ENCODE results near the gene POLR1D.

The POLR1D gene

GRCh38 chr13:27638521-27638920 is 16.8 kb downstream of the POLR1D start:
- DNase-seq (ENCODE audit: low read depth in 3 of 3), result no peak

DNA sequence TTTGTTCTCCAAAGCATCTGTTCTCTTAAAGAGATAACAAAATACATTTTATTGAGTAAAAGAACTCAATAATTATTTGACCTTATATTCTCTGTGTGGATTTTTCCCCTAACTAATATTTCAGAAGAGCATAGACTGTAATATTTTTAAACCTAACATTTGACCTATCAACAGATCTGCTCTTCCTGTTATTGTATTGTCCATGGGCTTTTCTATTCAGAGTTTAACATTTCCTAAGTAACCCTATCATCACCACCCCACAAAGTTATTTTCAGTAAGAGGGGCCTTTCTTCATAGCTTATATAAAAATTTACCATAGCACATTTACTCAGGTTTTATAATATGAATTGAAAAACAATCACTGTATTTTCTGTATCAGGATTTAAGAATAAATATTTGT is 17.5 kb downstream of the POLR1D start:
- no peak for DNase-seq (ENCODE audit: low read depth in 3 of 3)

DNA sequence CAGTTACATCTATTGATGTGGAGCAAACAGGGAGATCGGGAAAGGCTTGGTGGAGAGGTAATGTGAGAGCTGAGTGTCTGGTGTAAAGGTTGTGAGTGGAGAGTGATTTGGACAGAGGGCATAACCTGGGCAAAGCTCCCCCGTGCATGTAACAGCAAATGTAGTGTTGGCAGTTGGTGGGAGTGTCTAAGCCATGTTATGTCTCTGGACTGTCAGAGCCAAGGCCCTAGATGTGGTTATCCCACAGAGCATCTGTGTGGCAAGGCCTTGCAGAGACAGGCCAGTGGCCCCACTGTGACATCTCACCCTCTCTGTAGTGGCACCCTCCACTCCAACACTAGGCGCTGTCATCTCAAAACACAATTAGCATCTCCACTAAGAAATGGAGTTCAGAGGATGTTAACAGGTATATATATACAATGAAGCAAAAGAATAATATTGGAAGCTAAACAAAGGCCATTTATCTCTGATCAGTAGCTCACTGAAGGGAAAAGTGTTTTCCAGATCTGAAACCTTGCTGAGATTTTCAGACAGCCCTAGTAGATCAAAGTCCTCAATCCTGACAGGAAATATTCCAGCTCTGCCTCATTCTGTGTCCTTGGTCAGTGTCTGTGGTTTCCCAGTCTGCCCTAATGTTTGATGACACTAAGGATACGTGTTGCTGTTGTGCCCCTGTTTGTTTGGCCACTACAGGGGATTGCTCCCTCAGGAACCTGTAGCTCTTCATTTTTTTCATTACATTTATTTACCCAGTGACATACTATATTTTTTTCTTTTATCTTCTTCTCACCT is 20.2 kb downstream of the POLR1D start:
- DNase-seq (ENCODE audit: low read depth in 3 of 3), result no peak

- no peak for DNase-seq (ENCODE audit: low read depth in 3 of 3)
These were observed 21.8 kb downstream of the POLR1D start for GRCh38 chr13:27643334-27644132.

DNA sequence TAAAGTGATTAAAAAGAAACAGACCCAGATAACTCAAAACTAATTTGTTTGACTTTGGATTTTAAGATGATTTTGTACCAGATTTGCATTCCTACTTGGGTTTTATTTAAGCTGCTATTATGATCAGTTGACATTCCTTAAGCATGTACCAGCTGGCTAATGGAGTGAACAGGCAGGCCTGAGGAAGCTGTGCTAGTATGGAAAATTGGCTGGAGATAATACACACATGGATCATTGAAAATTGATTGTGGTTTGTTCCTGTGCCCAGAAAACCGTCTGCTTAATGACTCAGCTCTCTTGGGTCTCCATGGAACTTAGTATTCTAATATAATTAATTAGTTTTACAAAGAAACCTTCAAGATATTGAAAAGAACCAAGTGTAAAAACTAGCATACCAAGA is 22.6 kb downstream of the POLR1D start:
- no peak for DNase-seq (ENCODE audit: low read depth in 3 of 3)

- no peak for DNase-seq (ENCODE audit: low read depth in 3 of 3)
These were observed 28.6 kb downstream of the POLR1D start for GRCh38 chr13:27650312-27650711.

- no peak for DNase-seq (ENCODE audit: low read depth in 3 of 3)
These were observed 32.4 kb downstream of the POLR1D start for GRCh38 chr13:27654059-27654458.

DNA sequence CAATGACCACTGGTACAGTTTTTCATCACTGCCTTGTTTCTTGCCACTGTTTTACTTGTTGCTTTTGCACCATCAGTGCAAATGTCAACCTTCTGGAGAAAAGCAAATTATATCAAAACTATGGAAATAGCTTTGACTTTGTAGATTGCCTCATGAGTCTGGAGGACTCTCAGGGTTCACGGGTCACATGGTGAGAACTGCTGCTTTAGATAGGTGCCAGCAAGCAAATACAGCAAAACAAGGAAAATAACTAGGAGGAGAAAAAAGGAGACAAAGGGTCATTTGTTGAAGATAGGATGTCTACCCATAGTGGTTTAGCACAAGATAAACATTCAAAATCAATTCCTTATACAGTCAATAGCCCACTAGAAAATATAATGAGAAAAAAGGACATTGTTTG is 33.1 kb downstream of the POLR1D start:
- DNase-seq (ENCODE audit: low read depth in 3 of 3), result no peak

GRCh38 chr13:27657724-27658123 is 36.0 kb downstream of the POLR1D start:
- no peak for DNase-seq (ENCODE audit: low read depth in 3 of 3)

DNA sequence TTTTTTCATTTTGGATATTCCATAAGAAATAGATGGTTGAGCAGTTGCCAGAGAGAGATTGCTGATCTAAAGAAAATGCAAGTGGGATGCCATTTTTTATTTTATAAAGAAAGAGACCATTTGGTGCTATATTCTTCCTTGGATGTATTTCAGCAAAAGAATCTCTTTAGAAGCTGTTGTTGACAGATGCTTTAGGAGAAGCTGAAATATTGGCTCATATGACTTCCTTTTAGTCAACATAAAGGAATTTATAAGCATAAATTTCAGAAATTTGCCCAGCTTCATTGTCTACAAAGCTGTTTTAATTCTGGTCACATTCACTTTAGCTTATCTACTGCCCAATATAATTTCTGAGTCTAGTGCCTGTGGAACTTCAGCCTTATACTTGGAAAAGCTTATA is 36.9 kb downstream of the POLR1D start:
- DNase-seq (ENCODE audit: low read depth in 3 of 3), result no peak

GRCh38 chr13:27659145-27659865 is 37.6 kb downstream of the POLR1D start:
- DNase-seq (ENCODE audit: low read depth in 3 of 3), result no peak

DNA sequence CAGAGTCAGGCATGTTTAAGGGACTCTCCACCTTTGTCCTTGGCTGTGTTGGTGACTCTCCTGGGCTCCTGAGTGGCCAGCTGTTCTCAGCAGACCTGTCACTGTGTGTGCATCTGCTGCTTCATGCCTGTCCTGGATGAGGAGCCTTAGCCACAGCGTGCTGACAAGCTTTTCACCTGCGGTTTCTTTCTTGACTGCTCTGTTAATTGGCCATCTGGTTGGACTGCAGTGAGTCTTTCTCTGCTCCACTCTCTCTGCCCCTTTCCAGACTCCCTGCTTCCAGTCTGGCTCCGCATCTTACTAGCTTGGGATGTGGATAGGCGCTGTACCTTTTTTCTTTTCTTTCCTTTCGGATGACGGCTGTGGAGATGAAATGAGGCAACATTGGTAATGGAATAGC is 38.8 kb downstream of the POLR1D start:
- no peak for DNase-seq (ENCODE audit: low read depth in 3 of 3)

DNA sequence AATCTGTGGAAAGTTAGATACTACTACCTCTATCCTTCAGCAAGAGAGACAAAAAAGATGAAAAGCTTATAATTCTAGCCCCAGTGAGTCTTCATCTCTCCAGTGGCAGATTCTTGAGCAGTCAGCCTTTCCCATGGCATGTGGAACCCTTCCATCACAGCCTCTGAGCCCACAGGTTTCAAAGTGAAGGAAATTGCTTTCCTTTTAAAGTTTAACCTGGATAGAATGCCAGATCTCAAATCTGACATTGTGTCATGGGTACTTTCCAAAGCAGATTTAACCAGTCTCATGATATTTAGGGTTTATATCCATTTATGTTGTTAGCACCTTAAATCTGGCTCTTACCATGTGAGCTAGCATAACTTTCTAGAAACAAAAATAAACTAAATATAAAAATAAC is 39.3 kb downstream of the POLR1D start:
- DNase-seq (ENCODE audit: low read depth in 3 of 3), result no peak

DNA sequence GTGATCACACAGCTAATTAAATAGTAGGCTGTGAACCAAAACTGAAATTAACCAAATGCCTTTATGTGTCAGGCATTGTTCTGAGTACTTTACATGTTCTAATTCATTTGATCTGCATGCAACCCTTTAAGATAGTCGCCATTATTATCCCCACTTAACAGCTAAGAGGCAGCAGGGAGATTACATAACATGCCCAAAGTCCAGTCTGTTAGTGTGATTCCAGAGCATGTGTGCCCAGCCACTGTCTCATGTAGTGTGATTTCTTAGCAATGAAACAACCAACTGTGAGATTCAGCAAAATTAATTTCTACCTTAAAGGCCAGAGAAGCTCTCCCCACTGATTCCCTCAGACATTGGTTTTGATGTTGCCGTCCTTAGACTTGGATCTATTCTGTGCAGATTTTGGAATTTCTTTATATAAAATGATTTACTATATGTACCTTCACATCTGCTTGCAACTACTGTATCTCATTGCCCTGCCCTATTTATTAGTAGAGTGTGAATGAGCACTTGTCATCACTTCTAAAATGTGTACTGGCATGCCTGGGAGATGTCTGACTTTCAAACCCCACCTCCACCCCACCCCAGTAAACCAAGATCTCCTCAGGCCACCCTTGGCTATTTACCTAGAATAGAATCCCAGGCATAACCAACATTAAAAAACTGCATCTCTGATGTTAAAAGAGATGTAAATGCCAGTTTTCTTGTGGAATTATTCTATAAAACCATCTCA is 41.2 kb downstream of the POLR1D start:
- no peak for DNase-seq (ENCODE audit: low read depth in 3 of 3)

GRCh38 chr13:27663947-27664346 is 42.3 kb downstream of the POLR1D start:
- DNase-seq (ENCODE audit: low read depth in 3 of 3), result no peak

- no peak for DNase-seq (ENCODE audit: low read depth in 3 of 3)
These were observed 43.6 kb downstream of the POLR1D start for GRCh38 chr13:27665333-27665732.

- no peak for DNase-seq (ENCODE audit: low read depth in 3 of 3)
These were observed 44.1 kb downstream of the POLR1D start for GRCh38 chr13:27665761-27666160.

DNA sequence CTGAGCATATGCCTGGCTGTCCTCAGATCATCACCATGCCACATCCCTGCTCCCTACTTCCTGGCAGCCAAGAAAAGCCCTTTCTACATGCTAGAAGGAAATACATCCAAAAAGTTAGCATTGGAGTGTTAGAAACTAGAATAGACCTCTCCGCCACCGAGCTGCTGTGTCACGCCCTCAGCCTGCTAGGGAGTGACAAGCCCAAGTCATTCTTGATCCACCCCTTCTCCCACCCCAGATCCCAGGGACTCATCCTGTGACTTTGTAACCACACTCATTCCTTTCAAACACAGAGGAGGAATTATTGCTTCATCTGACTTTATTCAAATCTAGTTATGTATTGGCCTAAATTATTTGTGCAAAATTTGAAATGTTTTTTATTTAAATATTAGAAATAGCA is 45.3 kb downstream of the POLR1D start:
- no peak for DNase-seq (ENCODE audit: low read depth in 3 of 3)

DNA sequence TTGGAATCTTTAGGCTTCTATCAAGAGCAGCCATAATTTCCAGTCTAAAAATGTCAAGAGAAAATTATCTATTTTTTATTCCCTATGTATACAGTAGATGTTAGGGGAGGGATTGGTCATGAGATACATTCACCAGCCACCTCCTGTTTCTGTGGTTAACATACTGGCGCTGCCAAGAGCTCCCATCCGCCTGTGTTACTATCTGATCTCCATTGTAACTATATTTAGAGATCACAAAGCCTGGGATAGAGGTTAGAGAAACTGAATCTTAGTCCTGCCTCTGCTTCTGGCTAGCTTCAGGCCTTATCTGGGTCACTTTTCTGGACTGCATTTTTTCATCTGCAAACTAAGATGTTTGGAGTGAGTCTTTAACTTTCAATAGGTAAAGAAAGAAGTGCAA is 46.3 kb downstream of the POLR1D start:
- no peak for DNase-seq (ENCODE audit: low read depth in 3 of 3)

DNA sequence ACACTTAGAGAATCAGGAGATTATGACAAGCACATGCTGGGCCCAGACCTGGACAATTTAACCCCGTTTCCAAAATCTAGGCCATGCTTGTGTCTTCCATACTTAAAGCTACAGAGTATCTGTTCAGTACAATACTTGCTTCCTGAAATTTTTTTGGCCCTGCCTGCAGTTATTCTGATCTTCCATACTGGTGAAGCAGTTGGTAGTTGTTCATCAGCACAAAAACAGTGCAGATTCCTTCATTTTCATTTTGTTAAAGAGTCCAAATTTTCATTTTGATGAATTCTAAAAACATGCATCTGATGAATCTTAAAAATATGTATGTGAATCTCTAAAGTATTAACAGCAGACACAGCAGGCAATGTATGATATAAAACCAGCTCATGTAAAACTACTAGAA is 49.2 kb downstream of the POLR1D start:
- DNase-seq (ENCODE audit: low read depth in 3 of 3), result no peak

DNA sequence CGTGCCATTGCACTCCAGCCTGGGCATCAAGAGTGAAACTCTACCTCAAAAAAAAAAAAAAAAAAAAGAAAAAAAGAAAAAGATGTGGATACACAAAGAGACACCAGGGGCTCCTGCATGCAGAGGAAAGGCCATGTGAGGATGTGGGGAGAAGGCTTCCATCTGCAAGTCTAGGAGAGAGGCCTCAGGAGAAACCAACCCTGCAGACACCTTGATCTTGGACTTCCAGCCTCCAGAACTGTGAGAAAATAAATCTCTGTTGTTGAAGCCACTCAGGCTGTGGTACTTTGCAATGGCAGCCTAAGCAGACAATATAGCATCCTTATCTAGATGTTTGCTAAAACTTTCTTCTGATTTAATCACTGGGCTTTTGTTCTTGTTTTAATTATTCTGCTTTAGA is 50.3 kb downstream of the POLR1D start:
- no peak for DNase-seq (ENCODE audit: low read depth in 3 of 3)
